H1 (cell line): ENCODE data around the gene ZMYM4. TPM values are rescaled to one million over a fixed set of nuclear protein-coding genes. Genes with fewer than 3 reads are reported as not detected.
"Not testable (repeated sequence)": the region's sequence is repeated elsewhere in the genome, so short reads cannot be mapped to it uniquely, and the experiment has no call there.

Experiments
- CTCF ChIA-PET: fragments of 300-600 bp; sonication (Branson Sonifier 250); formaldehyde crosslinking; loops from one replicate; lab custom pipeline; 2021; ENCODE audit not compliant: partially characterized antibody; lab: Charles Lee
- POLR2A ChIA-PET: fragments of 300-600 bp; sonication (Branson Sonifier 250); formaldehyde crosslinking; loops from one replicate; lab custom pipeline; 2021; ENCODE audit warnings: inconsistent platforms; ENCODE audit not compliant: partially characterized antibody; lab: Charles Lee
- DNase-seq, 2 experiments: peaks; one replicate each; pipeline versions ENCODE4 v3.0.0 to v3.0.0-alpha.2; 2010 to 2022; ENCODE audit warnings: low spot score in 2 of 2, low read depth in 1 of 2, mixed read lengths in 1 of 2
- FAIRE-seq: peaks from 2 replicates; lab custom pipeline; 2011; peaks lifted over from hg19 to GRCh38; lab: Jason Lieb, UNC
- H2AFZ ChIP-seq: 2 replicates; pipeline ENCODE4 v1.8.1; 2012; ENCODE audit warnings: low read length, inconsistent platforms
- H2AK5ac ChIP-seq: 2 replicates; pipeline ENCODE4 v1.6.1; 2013; ENCODE audit warnings: low read depth, low read length
- H2BK120ac ChIP-seq: replicated peaks from 2 replicates; pipeline ENCODE3; 2013; ENCODE audit warnings: low read depth, low read length, inconsistent platforms
- H2BK12ac ChIP-seq: 2 replicates; pipeline ENCODE4 v1.6.1; 2013; ENCODE audit warnings: low read depth, low read length
- H2BK15ac ChIP-seq: 2 replicates; pipeline ENCODE4 v1.6.1; 2013; ENCODE audit warnings: low read length
- H2BK20ac ChIP-seq: 2 replicates; pipeline ENCODE4 v1.6.1; 2013; ENCODE audit warnings: low read length
- H2BK5ac ChIP-seq: 2 replicates; pipeline ENCODE4 v1.6.1; 2013; ENCODE audit warnings: low read depth, low read length
- H3K14ac ChIP-seq: 2 replicates; pipeline ENCODE4 v1.6.1; 2013; ENCODE audit warnings: inconsistent platforms; ENCODE audit not compliant: insufficient read length
- H3K18ac ChIP-seq: 2 replicates; pipeline ENCODE4 v1.6.1; 2013; ENCODE audit warnings: low read length; ENCODE audit errors: extremely low read depth
- H3K23ac ChIP-seq: 2 replicates; pipeline ENCODE4 v1.6.1; 2013; ENCODE audit warnings: inconsistent platforms; ENCODE audit not compliant: insufficient read length
- H3K23me2 ChIP-seq: 2 replicates; pipeline ENCODE4 v1.6.1; 2013; ENCODE audit warnings: low read depth, low read length
- H3K27ac ChIP-seq: 2 replicates; pipeline ENCODE4 v1.6.1; 2011; ENCODE audit warnings: low read depth, low read length, inconsistent platforms
- H3K27me3 ChIP-seq, 4 experiments: replicated peaks in 1 of 4; 1 replicate in 1 of 4; 2 replicates in 3 of 4; pipeline versions ENCODE4 v1.6.1 to v1.8.1; 2011 to 2013; ENCODE audit warnings: low read length in 3 of 4, mild to moderate bottlenecking in 3 of 4, inconsistent platforms in 2 of 4, mixed read lengths in 2 of 4, moderate library complexity in 1 of 4; ENCODE audit not compliant: control insufficient read depth in 3 of 4, insufficient read depth in 3 of 4; ENCODE audit errors: extremely low read depth in 1 of 4
- H3K36me3 ChIP-seq, 4 experiments: 2 replicates each; pipeline versions ENCODE4 v1.6.1 to v1.8.1; 2011 to 2013; ENCODE audit warnings: mild to moderate bottlenecking in 4 of 4, low read length in 3 of 4, moderate library complexity in 2 of 4, control low read depth in 1 of 4, inconsistent platforms in 1 of 4; ENCODE audit not compliant: insufficient read depth in 4 of 4, control insufficient read depth in 2 of 4
- H3K4ac ChIP-seq: replicated peaks from 2 replicates; pipeline ENCODE3; 2013; ENCODE audit warnings: low read length, low read depth, mixed read lengths, inconsistent platforms; ENCODE audit not compliant: insufficient read length
- H3K4me1 ChIP-seq, 4 experiments: replicated peaks in 1 of 4; 1 replicate in 1 of 4; 2 replicates in 3 of 4; pipeline versions ENCODE4 v1.6.1 to v1.8.1; 2011 to 2013; ENCODE audit warnings: low read length in 3 of 4, inconsistent platforms in 2 of 4, mixed read lengths in 1 of 4; ENCODE audit not compliant: insufficient read depth in 4 of 4, control insufficient read depth in 3 of 4
- H3K4me2 ChIP-seq, 2 experiments: 2 replicates each; pipeline versions ENCODE4 v1.6.1 to v1.8.1; 2011 to 2013; ENCODE audit warnings: low read depth in 2 of 2, low read length in 2 of 2, control low read depth in 1 of 2, inconsistent platforms in 1 of 2, mild to moderate bottlenecking in 1 of 2; ENCODE audit not compliant: insufficient read depth in 1 of 2
- H3K4me3 ChIP-seq, 4 experiments: fragments of 200-600, 300-600 bp in 1 of 4; sonication (generic), shearing (Covaris generic), sonication (Bioruptor Twin) in 1 of 4; 2 replicates each; pipeline versions ENCODE4 v1.5.1 to v1.8.1; 2011 to 2016; ENCODE audit warnings: low read length in 4 of 4, low read depth in 3 of 4, control low read depth in 2 of 4, inconsistent platforms in 2 of 4, mild to moderate bottlenecking in 2 of 4, mixed read lengths in 1 of 4, moderate library complexity in 1 of 4; ENCODE audit not compliant: insufficient read depth in 2 of 4; ENCODE audit errors: extremely low read depth in 1 of 4
- H3K56ac ChIP-seq: replicated peaks from 2 replicates; pipeline ENCODE3; 2013; ENCODE audit warnings: low read depth, mild to moderate bottlenecking, mixed read lengths, low read length, inconsistent platforms; ENCODE audit not compliant: insufficient read length
- H3K79me1 ChIP-seq: 2 replicates; pipeline ENCODE4 v1.6.1; 2013; ENCODE audit warnings: low read depth, low read length, control low read depth
- H3K79me2 ChIP-seq, 2 experiments: 2 replicates each; pipeline versions ENCODE4 v1.6.1 to v1.8.1; 2012 to 2013; ENCODE audit warnings: low read length in 2 of 2, mild to moderate bottlenecking in 2 of 2, inconsistent platforms in 1 of 2; ENCODE audit not compliant: insufficient read depth in 2 of 2, control insufficient read depth in 1 of 2
- H3K9ac ChIP-seq, 4 experiments: replicated peaks in 1 of 4; 1 replicate in 1 of 4; 2 replicates in 3 of 4; pipeline versions ENCODE4 v1.6.1 to v1.8.1; 2011 to 2013; ENCODE audit warnings: low read depth in 3 of 4, low read length in 3 of 4, control low read depth in 2 of 4, mild to moderate bottlenecking in 2 of 4, moderate library complexity in 2 of 4, inconsistent platforms in 1 of 4; ENCODE audit errors: extremely low read depth in 1 of 4
- H3K9me3 ChIP-seq, 2 experiments: 2 replicates each; pipeline versions ENCODE4 v1.6.1 to v1.8.1; 2012 to 2013; ENCODE audit warnings: mild to moderate bottlenecking in 2 of 2, moderate library complexity in 2 of 2, control low read depth in 1 of 2, inconsistent platforms in 1 of 2, low read depth in 1 of 2, low read length in 1 of 2, mixed read lengths in 1 of 2; ENCODE audit not compliant: insufficient read depth in 2 of 2
- H4K20me1 ChIP-seq, 2 experiments: replicated peaks in 1 of 2; 2 replicates each; pipeline versions ENCODE3 to v1.8.1; 2011 to 2013; ENCODE audit warnings: inconsistent platforms in 2 of 2, low read length in 2 of 2, mild to moderate bottlenecking in 1 of 2; ENCODE audit not compliant: insufficient read depth in 2 of 2, control insufficient read depth in 1 of 2
- H4K5ac ChIP-seq: 2 replicates; pipeline ENCODE4 v1.6.1; 2013; ENCODE audit warnings: low read length, low read depth, mixed read lengths, inconsistent platforms; ENCODE audit not compliant: insufficient read length
- H4K8ac ChIP-seq: 2 replicates; pipeline ENCODE4 v1.8.0; 2013; ENCODE audit warnings: mild to moderate bottlenecking, moderate library complexity, low read length, inconsistent platforms; ENCODE audit not compliant: insufficient read depth; ENCODE audit errors: extremely low read depth
- H4K91ac ChIP-seq: replicated peaks from 2 replicates; pipeline ENCODE3; 2013; ENCODE audit warnings: low read length, mixed read lengths, inconsistent platforms; ENCODE audit not compliant: insufficient read length
- WGBS, 2 experiments: shearing (Covaris generic) in 1 of 2; methylation state at CpG; one replicate each; pipeline versions ENCODE4 v1.1.6 to v1.1.7; 2013 to 2015; ENCODE audit warnings: low lambda C conversion rate in 2 of 2, mixed read lengths in 2 of 2, inconsistent platforms in 1 of 2, low coverage in 1 of 2, missing lambda C conversion rate in 1 of 2; ENCODE audit not compliant: insufficient replicate concordance in 2 of 2, insufficient coverage in 1 of 2, insufficient read length in 1 of 2; ENCODE audit errors: extremely low coverage in 1 of 2, missing lambda C conversion rate in 1 of 2; 5-methylcytosine and 5-hydroxymethylcytosine counted together
- polyA plus RNA-seq, 7 experiments: library from polyadenylated mRNA; depleted of rRNA in 3 of 7; stranded (reverse) in 5 of 7; unstranded in 2 of 7; fragments of >200 nt in 5 of 7; fragments of 200-250 nt in 2 of 7; gene quantifications; 1 replicate in 5 of 7; 2 replicates in 1 of 7; 4 replicates in 1 of 7; pipeline versions ENCODE4 v1.2.1 to v1.2.3, GENCODE V29; 2011 to 2013; ENCODE audit warnings: missing spikeins in 2 of 7, mixed read lengths in 2 of 7
- total RNA-seq: library from RNA; stranded (reverse); fragmentation: NEBNext Ultra II Directional; extraction: Animal tissue kit (Norgen Biotek cat#: 25700); gene quantifications from 2 replicates; pipeline ENCODE4 v1.2.1, GENCODE V29; 2021

The ZMYM4 gene
- total and polyA plus RNA-seq, 2 of the 8 experiments (the other 6 are each of a cell fraction or from before 2014, with no cell fraction given): 16.7 to 81.3 TPM

DNA sequence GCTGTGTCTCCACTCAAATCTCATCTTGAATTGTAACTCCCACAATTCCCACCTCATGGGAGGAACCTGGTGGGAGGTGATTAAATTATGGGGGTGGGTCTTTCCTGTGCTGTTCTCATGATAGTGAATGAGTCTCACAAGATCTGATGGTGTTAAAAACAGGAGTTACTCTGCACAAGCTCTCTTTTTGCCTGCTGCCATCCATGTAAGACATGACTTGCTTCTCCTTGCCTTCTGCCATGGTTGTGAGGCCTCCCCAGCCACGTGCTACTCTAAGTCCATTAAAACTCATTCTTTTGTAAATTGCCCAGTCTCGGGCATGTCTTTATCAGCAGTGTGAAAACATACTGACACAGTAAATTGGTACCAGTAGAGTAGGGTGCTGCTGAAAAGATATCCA lies 195.2 kb downstream of the ZMYM4 start:
- H3K23me2 ChIP-seq, DNase-seq, H3K79me2 ChIP-seq, H2AK5ac ChIP-seq, H3K14ac ChIP-seq, H2BK12ac ChIP-seq, H3K4me2 ChIP-seq, H4K5ac ChIP-seq, H2BK15ac ChIP-seq, H2BK5ac ChIP-seq, H3K79me1 ChIP-seq, H3K4me3 ChIP-seq, H2BK20ac ChIP-seq, H3K4ac ChIP-seq, FAIRE-seq, H3K9ac ChIP-seq, H4K20me1 ChIP-seq, H3K56ac ChIP-seq, H3K27me3 ChIP-seq, POLR2A ChIA-PET, H3K4me1 ChIP-seq, H4K8ac ChIP-seq, H3K27ac ChIP-seq, H4K91ac ChIP-seq, H2AFZ ChIP-seq, H3K18ac ChIP-seq, H3K23ac ChIP-seq, H2BK120ac ChIP-seq: not testable (repeated sequence)
- H3K36me3 ChIP-seq: peaks cover 4 to 53% (median 32%) of the 10 kb centered on the region in 4 experiments; a peak in 7 of 8 replicates
- CTCF ChIA-PET: interaction anchor here (1.0 to 1.2 kb wide), 2 partner anchors 9 to 12 kb away, joined by 3 read pairs; no protein-coding TSS in a partner anchor
- WGBS, 2 experiments: 87% methylated on average over 2 of the region's 2 CpGs; no CpG with 5 or more reads in 1 of the 2 experiments
- peaks cover 13 to 15% of the 10 kb centered on the region in 2 experiments for H3K9me3 ChIP-seq
